GM19239 (cell line): ENCODE results near the gene CFAP46.

Experiments used
- DNase-seq: peaks from one replicate; pipeline ENCODE4 v3.0.0; 2011; ENCODE audit warnings: low spot score; ENCODE audit not compliant: insufficient read length
- FAIRE-seq: peaks from 2 replicates; lab custom pipeline; 2011; peaks lifted over from hg19 to GRCh38; lab: Jason Lieb, UNC

Gene CFAP46

GRCh38 chr10:132886211-132887099 lies 55.9 kb downstream of the CFAP46 start:
- no peak for DNase-seq
- no peak for FAIRE-seq

GRCh38 chr10:132885451-132886210 lies 56.7 kb downstream of the CFAP46 start:
- no peak for FAIRE-seq
- DNase-seq, result no peak

- no peak for DNase-seq
- no peak for FAIRE-seq
Measured at GRCh38 chr10:132884691-132885271, 57.6 kb downstream of the CFAP46 start.

GRCh38 chr10:132884041-132884440 lies 58.3 kb downstream of the CFAP46 start:
- FAIRE-seq (no peak), DNase-seq (no peak)

- no peak for FAIRE-seq
Measured at GRCh38 chr10:132883391-132883881, 58.9 kb downstream of the CFAP46 start.

GRCh38 chr10:132882069-132882951 lies 60.1 kb downstream of the CFAP46 start:
- FAIRE-seq (no peak), DNase-seq (no peak)

More at GRCh38 chr10:132883391-132883881, 58.9 kb downstream of the CFAP46 start:
- no peak for DNase-seq

GRCh38 chr10:132881186-132881920 lies 61.0 kb downstream of the CFAP46 start:
- no peak for DNase-seq
- FAIRE-seq, result no peak

GRCh38 chr10:132880128-132880981 lies 62.0 kb downstream of the CFAP46 start:
- DNase-seq (no peak), FAIRE-seq (no peak)

GRCh38 chr10:132879408-132880127 lies 62.8 kb downstream of the CFAP46 start:
- no peak for FAIRE-seq
- DNase-seq, result no peak

GRCh38 chr10:132878730-132879407 lies 63.5 kb downstream of the CFAP46 start:
- FAIRE-seq, result no peak
- DNase-seq, result no peak

GRCh38 chr10:132878091-132878729 lies 64.2 kb downstream of the CFAP46 start:
- DNase-seq, result no peak
- FAIRE-seq, result no peak

GRCh38 chr10:132877473-132877872 lies 64.9 kb downstream of the CFAP46 start:
- no peak for DNase-seq
- no peak for FAIRE-seq

- no peak for FAIRE-seq
- DNase-seq, result no peak
Measured at GRCh38 chr10:132876993-132877431, 65.4 kb downstream of the CFAP46 start.

- no peak for DNase-seq
- FAIRE-seq, result no peak
Measured at GRCh38 chr10:132876131-132876860, 66.1 kb downstream of the CFAP46 start.

- DNase-seq (no peak), FAIRE-seq (no peak)
Measured at GRCh38 chr10:132875435-132875834, 66.9 kb downstream of the CFAP46 start.

- FAIRE-seq, result no peak
- no peak for DNase-seq
Measured at GRCh38 chr10:132873395-132873794, 69.0 kb downstream of the CFAP46 start.
